ENCODE measurements around the gene CPEB2. TPM values are rescaled to one million over a fixed set of nuclear protein-coding genes. Genes with fewer than 3 reads are reported as not detected.

CPEB2 gene
- total RNA-seq, 1 donor from 2014 or later: 7.2 TPM

DNA sequence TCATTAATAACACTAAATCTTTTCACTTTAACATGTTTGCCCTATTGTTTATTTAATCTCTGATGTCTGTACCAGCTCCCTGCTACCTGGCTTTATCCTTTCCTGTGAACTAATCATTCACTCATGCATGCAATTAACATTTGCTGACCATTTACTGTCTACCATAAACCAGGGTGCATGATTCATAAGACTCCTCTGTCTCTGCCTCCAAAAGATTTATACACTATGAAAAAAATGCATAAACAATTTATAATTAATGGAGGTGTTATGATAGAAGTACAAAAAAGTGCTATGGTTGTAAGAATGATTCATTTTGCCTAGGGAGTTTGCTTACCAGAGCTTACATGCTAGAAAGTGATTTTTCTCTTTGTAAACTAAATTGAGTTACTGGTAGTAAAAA lies 24.5 kb upstream of the CPEB2 start:
- no peak overlapping the region for H3K4me3 Mint-ChIP-seq
- TF ChIP-seq, protein P1, sequence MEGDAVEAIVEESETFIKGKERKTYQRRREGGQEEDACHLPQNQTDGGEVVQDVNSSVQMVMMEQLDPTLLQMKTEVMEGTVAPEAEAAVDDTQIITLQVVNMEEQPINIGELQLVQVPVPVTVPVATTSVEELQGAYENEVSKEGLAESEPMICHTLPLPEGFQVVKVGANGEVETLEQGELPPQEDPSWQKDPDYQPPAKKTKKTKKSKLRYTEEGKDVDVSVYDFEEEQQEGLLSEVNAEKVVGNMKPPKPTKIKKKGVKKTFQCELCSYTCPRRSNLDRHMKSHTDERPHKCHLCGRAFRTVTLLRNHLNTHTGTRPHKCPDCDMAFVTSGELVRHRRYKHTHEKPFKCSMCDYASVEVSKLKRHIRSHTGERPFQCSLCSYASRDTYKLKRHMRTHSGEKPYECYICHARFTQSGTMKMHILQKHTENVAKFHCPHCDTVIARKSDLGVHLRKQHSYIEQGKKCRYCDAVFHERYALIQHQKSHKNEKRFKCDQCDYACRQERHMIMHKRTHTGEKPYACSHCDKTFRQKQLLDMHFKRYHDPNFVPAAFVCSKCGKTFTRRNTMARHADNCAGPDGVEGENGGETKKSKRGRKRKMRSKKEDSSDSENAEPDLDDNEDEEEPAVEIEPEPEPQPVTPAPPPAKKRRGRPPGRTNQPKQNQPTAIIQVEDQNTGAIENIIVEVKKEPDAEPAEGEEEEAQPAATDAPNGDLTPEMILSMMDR (IDR thresholded peaks at IDR 0.05): no peak
- ATAC-seq (ENCODE audit: low read depth): no peak
- DNase-seq: no peak
- peaks cover 21% of the 10 kb centered on the region for H3K27me3 Mint-ChIP-seq
- CTCF ChIA-PET: no interaction called here
- no peaks in the 10 kb centered on the region for H3K36me3 Mint-ChIP-seq (ENCODE audit: low read depth)
- H3K4me1 Mint-ChIP-seq: no peaks in the 10 kb centered on the region
- peaks cover 3% of the 10 kb centered on the region for H3K9me3 Mint-ChIP-seq
- intact Hi-C loops (cut with micrococcal nuclease): no loop called here
- POLR2A ChIA-PET: no interaction called here
- H3K27ac Mint-ChIP-seq: no peak overlapping the region

GRCh38 chr4:14984448-14984847 lies 17.8 kb upstream of the CPEB2 start:
- H3K27ac Mint-ChIP-seq: no peak overlapping the region
- intact Hi-C loops (cut with micrococcal nuclease): no loop called here
- CTCF ChIA-PET: no interaction called here
- TF ChIP-seq, protein P1 (IDR thresholded peaks at IDR 0.05): no peak
- no peak overlapping the region for H3K4me3 Mint-ChIP-seq
- H3K9me3 Mint-ChIP-seq: no peaks in the 10 kb centered on the region
- POLR2A ChIA-PET: no interaction called here
- no peaks in the 10 kb centered on the region for H3K36me3 Mint-ChIP-seq (ENCODE audit: low read depth)
- DNase-seq: no peak
- H3K4me1 Mint-ChIP-seq: no peaks in the 10 kb centered on the region
- H3K27me3 Mint-ChIP-seq: peaks cover 12% of the 10 kb centered on the region
- ATAC-seq (ENCODE audit: low read depth): no peak

DNA sequence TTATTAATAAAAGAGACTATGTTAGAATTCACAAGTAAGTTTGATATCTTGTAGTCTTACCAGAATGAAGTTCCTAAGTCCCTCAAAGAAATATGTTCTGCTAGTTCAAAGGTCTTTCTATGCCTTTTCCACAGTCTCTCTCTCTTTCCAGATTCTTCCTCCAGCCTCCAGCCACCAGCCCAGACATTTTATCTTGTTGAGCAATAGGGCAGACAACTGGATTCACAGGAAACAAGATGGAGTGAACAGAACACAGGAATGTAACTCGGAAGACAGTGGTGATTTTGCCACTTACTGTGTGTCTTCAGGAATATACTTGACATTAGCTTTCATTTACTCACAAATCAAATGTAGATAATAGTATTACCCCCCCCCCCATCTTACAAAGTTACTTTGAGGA lies 17.1 kb upstream of the CPEB2 start:
- H3K27me3 Mint-ChIP-seq: peaks cover 10% of the 10 kb centered on the region
- H3K27ac Mint-ChIP-seq: no peak overlapping the region
- POLR2A ChIA-PET: no interaction called here
- TF ChIP-seq, protein P1 (IDR thresholded peaks at IDR 0.05): no peak
- no peak for DNase-seq
- CTCF ChIA-PET: no interaction called here
- no peaks in the 10 kb centered on the region for H3K4me1 Mint-ChIP-seq
- H3K4me3 Mint-ChIP-seq: no peak overlapping the region
- intact Hi-C loops (cut with micrococcal nuclease): no loop called here
- no peak for ATAC-seq (ENCODE audit: low read depth)
- H3K36me3 Mint-ChIP-seq (ENCODE audit: low read depth): no peaks in the 10 kb centered on the region
- no peaks in the 10 kb centered on the region for H3K9me3 Mint-ChIP-seq

- ChIA-PET POLR2A (no interaction called here), CTCF (no interaction called here)
- TF ChIP-seq, protein P1 (IDR thresholded peaks at IDR 0.05): no peak
- H3K27ac Mint-ChIP-seq: no peak overlapping the region
- intact Hi-C loops (cut with micrococcal nuclease): no loop called here
- no peaks in the 10 kb centered on the region for H3K4me1 Mint-ChIP-seq
- no peak overlapping the region for H3K4me3 Mint-ChIP-seq
- no peak for DNase-seq
- peaks cover 10% of the 10 kb centered on the region for H3K27me3 Mint-ChIP-seq
- no peaks in the 10 kb centered on the region for H3K9me3 Mint-ChIP-seq
- no peak for ATAC-seq (ENCODE audit: low read depth)
- no peaks in the 10 kb centered on the region for H3K36me3 Mint-ChIP-seq (ENCODE audit: low read depth)
Measured at GRCh38 chr4:14985843-14986242, 16.4 kb upstream of the CPEB2 start.

GRCh38 chr4:14987054-14987453 lies 15.2 kb upstream of the CPEB2 start:
- no peak for ATAC-seq (ENCODE audit: low read depth)
- no peaks in the 10 kb centered on the region for H3K4me1 Mint-ChIP-seq
- no peaks in the 10 kb centered on the region for H3K36me3 Mint-ChIP-seq (ENCODE audit: low read depth)
- H3K4me3 Mint-ChIP-seq: no peak overlapping the region
- no peaks in the 10 kb centered on the region for H3K9me3 Mint-ChIP-seq
- peaks cover 10% of the 10 kb centered on the region for H3K27me3 Mint-ChIP-seq
- ChIA-PET CTCF (no interaction called here), POLR2A (no interaction called here)
- H3K27ac Mint-ChIP-seq: no peak overlapping the region
- TF ChIP-seq, protein P1 (IDR thresholded peaks at IDR 0.05): no peak
- DNase-seq: no peak
- intact Hi-C loops (cut with micrococcal nuclease): no loop called here

Data from activated B cell treated with CpG ODN at 0.5 μM for 24 hours (primary cell).